Measurements from ENCODE around the gene MYLK4.

GRCh38 chr6:2706558-2706957, 44.2 kb downstream of the MYLK4 start:
- TF ChIP-seq POLR2AphosphoS5 (IDR thresholded peaks at IDR 0.05; ENCODE audit: low read depth, low read length): no peak
- TF ChIP-seq POLR2A (IDR thresholded peaks at IDR 0.05; ENCODE audit: low read depth, low read length): no peak

Data from GM12892 (cell line).